Measurements from ENCODE around the gene KCNK4. TPM values are rescaled to one million over a fixed set of nuclear protein-coding genes. Genes with fewer than 3 reads are reported as not detected.

KCNK4 gene
- total and polyA plus RNA-seq, 2 of the 13 experiments (the other 11 are each of a cell fraction or from before 2014, with no cell fraction given) = not detected

DNA sequence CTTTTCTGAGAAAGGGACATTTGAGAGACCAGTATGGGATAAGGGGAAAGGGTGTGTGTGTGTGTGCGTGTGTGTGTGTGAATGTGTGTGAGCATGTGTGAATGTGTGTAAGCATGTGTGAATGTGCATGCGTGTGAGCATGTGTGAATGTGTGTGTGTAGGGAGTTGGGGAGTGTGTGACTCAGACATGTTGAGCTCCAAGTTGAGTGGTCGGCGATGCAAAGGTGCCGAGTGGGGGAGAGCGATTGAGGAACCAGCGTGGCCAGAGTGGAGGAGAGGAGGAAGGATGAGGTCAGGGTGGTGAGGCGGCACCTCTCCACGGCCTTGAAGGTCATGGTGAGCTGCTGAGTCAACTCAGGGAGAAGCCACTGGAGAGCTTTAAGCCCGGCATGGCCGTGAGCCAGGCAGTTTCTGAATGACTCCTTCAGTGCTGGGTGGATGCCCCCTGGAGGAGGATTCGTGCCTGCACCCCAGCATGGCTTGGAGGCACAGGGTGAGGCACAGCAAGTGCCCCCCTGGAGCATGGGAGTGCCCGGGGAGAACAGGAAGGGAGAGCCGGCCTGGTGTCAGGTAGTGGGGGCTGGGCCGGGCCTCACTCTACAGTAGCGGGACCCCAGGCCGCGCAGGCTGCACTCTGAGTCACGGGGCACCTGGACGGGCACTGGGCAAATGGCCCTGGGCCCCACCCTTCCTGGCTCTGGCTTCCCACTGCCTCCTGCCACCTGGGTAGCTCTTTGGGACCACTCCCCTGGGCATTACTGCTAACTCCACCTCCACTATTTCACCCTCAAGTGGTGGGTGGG lies 40.7 kb downstream of the KCNK4 start (continued):
- TF ChIP-seq, protein P1, sequence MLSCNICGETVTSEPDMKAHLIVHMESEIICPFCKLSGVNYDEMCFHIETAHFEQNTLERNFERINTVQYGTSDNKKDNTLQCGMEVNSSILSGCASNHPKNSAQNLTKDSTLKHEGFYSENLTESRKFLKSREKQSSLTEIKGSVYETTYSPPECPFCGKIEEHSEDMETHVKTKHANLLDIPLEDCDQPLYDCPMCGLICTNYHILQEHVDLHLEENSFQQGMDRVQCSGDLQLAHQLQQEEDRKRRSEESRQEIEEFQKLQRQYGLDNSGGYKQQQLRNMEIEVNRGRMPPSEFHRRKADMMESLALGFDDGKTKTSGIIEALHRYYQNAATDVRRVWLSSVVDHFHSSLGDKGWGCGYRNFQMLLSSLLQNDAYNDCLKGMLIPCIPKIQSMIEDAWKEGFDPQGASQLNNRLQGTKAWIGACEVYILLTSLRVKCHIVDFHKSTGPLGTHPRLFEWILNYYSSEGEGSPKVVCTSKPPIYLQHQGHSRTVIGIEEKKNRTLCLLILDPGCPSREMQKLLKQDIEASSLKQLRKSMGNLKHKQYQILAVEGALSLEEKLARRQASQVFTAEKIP (CRISPR knock-in tag; IDR thresholded peaks at IDR 0.05; ENCODE audit: borderline replicate concordance) = no peak
- no peak for TF ChIP-seq KLF15 (CRISPR knock-in tag; IDR thresholded peaks at IDR 0.05; ENCODE audit: borderline replicate concordance)
- TF ChIP-seq ZNF674 (CRISPR knock-in tag; IDR thresholded peaks at IDR 0.05; ENCODE audit: low read depth) = no peak
- no peak for TF ChIP-seq ZNF180 (CRISPR knock-in tag; IDR thresholded peaks at IDR 0.05; ENCODE audit: borderline replicate concordance, low read depth)
- TF ChIP-seq ZSCAN22 (CRISPR knock-in tag; IDR thresholded peaks at IDR 0.05) = no peak
- TF ChIP-seq, protein P2, sequence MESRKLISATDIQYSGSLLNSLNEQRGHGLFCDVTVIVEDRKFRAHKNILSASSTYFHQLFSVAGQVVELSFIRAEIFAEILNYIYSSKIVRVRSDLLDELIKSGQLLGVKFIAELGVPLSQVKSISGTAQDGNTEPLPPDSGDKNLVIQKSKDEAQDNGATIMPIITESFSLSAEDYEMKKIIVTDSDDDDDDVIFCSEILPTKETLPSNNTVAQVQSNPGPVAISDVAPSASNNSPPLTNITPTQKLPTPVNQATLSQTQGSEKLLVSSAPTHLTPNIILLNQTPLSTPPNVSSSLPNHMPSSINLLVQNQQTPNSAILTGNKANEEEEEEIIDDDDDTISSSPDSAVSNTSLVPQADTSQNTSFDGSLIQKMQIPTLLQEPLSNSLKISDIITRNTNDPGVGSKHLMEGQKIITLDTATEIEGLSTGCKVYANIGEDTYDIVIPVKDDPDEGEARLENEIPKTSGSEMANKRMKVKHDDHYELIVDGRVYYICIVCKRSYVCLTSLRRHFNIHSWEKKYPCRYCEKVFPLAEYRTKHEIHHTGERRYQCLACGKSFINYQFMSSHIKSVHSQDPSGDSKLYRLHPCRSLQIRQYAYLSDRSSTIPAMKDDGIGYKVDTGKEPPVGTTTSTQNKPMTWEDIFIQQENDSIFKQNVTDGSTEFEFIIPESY (CRISPR knock-in tag; IDR thresholded peaks at IDR 0.05) = no peak
- TF ChIP-seq HES4 (CRISPR knock-in tag; IDR thresholded peaks at IDR 0.05; ENCODE audit: borderline replicate concordance) = no peak
- no peak for TF ChIP-seq FOXA3 (CRISPR knock-in tag; IDR thresholded peaks at IDR 0.05)
- TF ChIP-seq ZNF710 (CRISPR knock-in tag; IDR thresholded peaks at IDR 0.05; ENCODE audit: borderline replicate concordance) = no peak
- no peak for TF ChIP-seq ZNF746 (CRISPR knock-in tag; IDR thresholded peaks at IDR 0.05)
- no peak for TF ChIP-seq KDM4B (CRISPR knock-in tag; IDR thresholded peaks at IDR 0.05)
- TF ChIP-seq ISL2 (CRISPR knock-in tag; IDR thresholded peaks at IDR 0.05) = no peak
- TF ChIP-seq ZNF503 (CRISPR knock-in tag; IDR thresholded peaks at IDR 0.05) = no peak
- TF ChIP-seq ZNF784 (CRISPR knock-in tag; IDR thresholded peaks at IDR 0.05; ENCODE audit: borderline replicate concordance) = no peak

Data from HepG2 (cell line).